ENCODE results near the gene FHIT.

DNA sequence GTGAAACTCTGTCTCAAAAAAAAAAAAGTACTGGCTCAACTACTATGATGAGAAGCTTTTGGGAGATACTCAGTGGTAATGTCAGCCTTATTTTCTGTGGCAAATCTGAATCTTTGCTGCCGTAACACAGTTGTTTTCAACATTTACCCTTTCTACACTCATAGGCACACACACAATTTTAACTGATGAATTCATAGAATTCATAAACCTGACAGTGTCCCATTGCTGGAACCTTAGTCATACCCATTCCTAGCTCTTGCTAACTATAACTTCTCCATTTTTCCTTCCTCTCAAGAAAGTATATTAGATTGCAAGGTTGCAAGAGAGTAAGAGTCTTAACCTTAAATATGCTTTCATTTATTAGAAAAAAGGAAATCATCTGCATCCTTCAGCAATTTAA is 496.6 kb downstream of the FHIT start:
- TF ChIP-seq, protein P1, sequence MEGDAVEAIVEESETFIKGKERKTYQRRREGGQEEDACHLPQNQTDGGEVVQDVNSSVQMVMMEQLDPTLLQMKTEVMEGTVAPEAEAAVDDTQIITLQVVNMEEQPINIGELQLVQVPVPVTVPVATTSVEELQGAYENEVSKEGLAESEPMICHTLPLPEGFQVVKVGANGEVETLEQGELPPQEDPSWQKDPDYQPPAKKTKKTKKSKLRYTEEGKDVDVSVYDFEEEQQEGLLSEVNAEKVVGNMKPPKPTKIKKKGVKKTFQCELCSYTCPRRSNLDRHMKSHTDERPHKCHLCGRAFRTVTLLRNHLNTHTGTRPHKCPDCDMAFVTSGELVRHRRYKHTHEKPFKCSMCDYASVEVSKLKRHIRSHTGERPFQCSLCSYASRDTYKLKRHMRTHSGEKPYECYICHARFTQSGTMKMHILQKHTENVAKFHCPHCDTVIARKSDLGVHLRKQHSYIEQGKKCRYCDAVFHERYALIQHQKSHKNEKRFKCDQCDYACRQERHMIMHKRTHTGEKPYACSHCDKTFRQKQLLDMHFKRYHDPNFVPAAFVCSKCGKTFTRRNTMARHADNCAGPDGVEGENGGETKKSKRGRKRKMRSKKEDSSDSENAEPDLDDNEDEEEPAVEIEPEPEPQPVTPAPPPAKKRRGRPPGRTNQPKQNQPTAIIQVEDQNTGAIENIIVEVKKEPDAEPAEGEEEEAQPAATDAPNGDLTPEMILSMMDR (conservative IDR thresholded peaks at IDR 0.05), result no peak
- no peak for TF ChIP-seq EZH2 (IDR thresholded peaks at IDR 0.05; ENCODE audit: low read depth)

Data from PC-9 (cell line).